ENCODE measurements around the gene HEMK1.

HEMK1 gene

GRCh38 chr3:50534681-50535330 is 34.5 kb upstream of the HEMK1 start:
- DNase-seq (ENCODE audit: low spot score) = no peak
- Mint-ChIP-seq H3K27ac (no peak overlapping the region), H3K27me3 (ENCODE audit: low read depth) (peaks cover 41% of the 10 kb centered on the region), H3K4me1 (ENCODE audit: low read depth) (no peaks in the 10 kb centered on the region), H3K4me3 (no peak overlapping the region), H3K36me3 (ENCODE audit: low read depth) (no peaks in the 10 kb centered on the region), H3K9me3 (no peaks in the 10 kb centered on the region)

- Mint-ChIP-seq H3K27me3 (ENCODE audit: low read depth) (peaks cover 36% of the 10 kb centered on the region), H3K27ac (no peak overlapping the region), H3K4me1 (ENCODE audit: low read depth) (no peaks in the 10 kb centered on the region), H3K4me3 (no peak overlapping the region), H3K9me3 (no peaks in the 10 kb centered on the region), H3K36me3 (ENCODE audit: low read depth) (no peaks in the 10 kb centered on the region)
- DNase-seq (ENCODE audit: low spot score) = no peak
Measured at GRCh38 chr3:50536471-50537180, 32.7 kb upstream of the HEMK1 start.

- Mint-ChIP-seq H3K27ac (no peak overlapping the region), H3K9me3 (no peaks in the 10 kb centered on the region), H3K4me3 (no peak overlapping the region), H3K4me1 (ENCODE audit: low read depth) (no peaks in the 10 kb centered on the region), H3K27me3 (ENCODE audit: low read depth) (peaks cover 31% of the 10 kb centered on the region), H3K36me3 (ENCODE audit: low read depth) (no peaks in the 10 kb centered on the region)
- DNase-seq (ENCODE audit: low spot score) = no peak
Measured at GRCh38 chr3:50537421-50538129, 31.7 kb upstream of the HEMK1 start.

- DNase-seq (ENCODE audit: low spot score) = no peak
- no peaks in the 10 kb centered on the region for H3K4me1 Mint-ChIP-seq (ENCODE audit: low read depth)
- no peak overlapping the region for H3K4me3 Mint-ChIP-seq
- peaks cover 23% of the 10 kb centered on the region for H3K27me3 Mint-ChIP-seq (ENCODE audit: low read depth)
- H3K36me3 Mint-ChIP-seq (ENCODE audit: low read depth) = no peaks in the 10 kb centered on the region
- no peaks in the 10 kb centered on the region for H3K9me3 Mint-ChIP-seq
- H3K27ac Mint-ChIP-seq = no peak overlapping the region
Measured at GRCh38 chr3:50539356-50540286, 29.7 kb upstream of the HEMK1 start.

GRCh38 chr3:50542177-50543034 is 26.9 kb upstream of the HEMK1 start:
- H3K27ac Mint-ChIP-seq = no peak overlapping the region
- H3K4me1 Mint-ChIP-seq (ENCODE audit: low read depth) = no peaks in the 10 kb centered on the region
- H3K4me3 Mint-ChIP-seq = no peak overlapping the region
- H3K9me3 Mint-ChIP-seq = no peaks in the 10 kb centered on the region
- H3K27me3 Mint-ChIP-seq (ENCODE audit: low read depth) = peaks cover 17% of the 10 kb centered on the region
- H3K36me3 Mint-ChIP-seq (ENCODE audit: low read depth) = no peaks in the 10 kb centered on the region
- DNase-seq (ENCODE audit: low spot score) = peak; percentile 29

GRCh38 chr3:50545781-50546180 is 23.5 kb upstream of the HEMK1 start:
- Mint-ChIP-seq H3K36me3 (ENCODE audit: low read depth) (no peaks in the 10 kb centered on the region), H3K27ac (no peak overlapping the region), H3K4me3 (no peak overlapping the region)

GRCh38 chr3:50549226-50549625 is 20.1 kb upstream of the HEMK1 start:
- no peaks in the 10 kb centered on the region for H3K27me3 Mint-ChIP-seq (ENCODE audit: low read depth)
- DNase-seq (ENCODE audit: low spot score) = no peak
- no peaks in the 10 kb centered on the region for H3K36me3 Mint-ChIP-seq (ENCODE audit: low read depth)
- no peak overlapping the region for H3K27ac Mint-ChIP-seq
- H3K9me3 Mint-ChIP-seq = no peaks in the 10 kb centered on the region
- no peaks in the 10 kb centered on the region for H3K4me1 Mint-ChIP-seq (ENCODE audit: low read depth)
- H3K4me3 Mint-ChIP-seq = no peak overlapping the region

More at GRCh38 chr3:50545781-50546180, 23.5 kb upstream of the HEMK1 start:
- DNase-seq (ENCODE audit: low spot score) = no peak
- H3K9me3 Mint-ChIP-seq = no peaks in the 10 kb centered on the region
- H3K27me3 Mint-ChIP-seq (ENCODE audit: low read depth) = peaks cover 5% of the 10 kb centered on the region
- H3K4me1 Mint-ChIP-seq (ENCODE audit: low read depth) = no peaks in the 10 kb centered on the region

- Mint-ChIP-seq H3K27ac (no peak overlapping the region), H3K36me3 (ENCODE audit: low read depth) (no peaks in the 10 kb centered on the region), H3K4me3 (no peak overlapping the region), H3K9me3 (no peaks in the 10 kb centered on the region), H3K4me1 (ENCODE audit: low read depth) (peaks cover 4% of the 10 kb centered on the region), H3K27me3 (ENCODE audit: low read depth) (no peaks in the 10 kb centered on the region)
- peak; percentile 25 for DNase-seq (ENCODE audit: low spot score)
Measured at GRCh38 chr3:50550079-50550736, 19.1 kb upstream of the HEMK1 start.

- no peaks in the 10 kb centered on the region for H3K27me3 Mint-ChIP-seq (ENCODE audit: low read depth)
- H3K36me3 Mint-ChIP-seq (ENCODE audit: low read depth) = no peaks in the 10 kb centered on the region
- no peak overlapping the region for H3K27ac Mint-ChIP-seq
Measured at GRCh38 chr3:50551054-50551659, 18.2 kb upstream of the HEMK1 start.

GRCh38 chr3:50551681-50552435 is 17.5 kb upstream of the HEMK1 start:
- DNase-seq (ENCODE audit: low spot score) = no peak
- Mint-ChIP-seq H3K4me1 (ENCODE audit: low read depth) (peaks cover 9% of the 10 kb centered on the region), H3K36me3 (ENCODE audit: low read depth) (no peaks in the 10 kb centered on the region), H3K27me3 (ENCODE audit: low read depth) (no peaks in the 10 kb centered on the region), H3K27ac (no peak overlapping the region), H3K4me3 (no peak overlapping the region), H3K9me3 (no peaks in the 10 kb centered on the region)

More at GRCh38 chr3:50551054-50551659, 18.2 kb upstream of the HEMK1 start:
- Mint-ChIP-seq H3K4me1 (ENCODE audit: low read depth) (peaks cover 9% of the 10 kb centered on the region), H3K9me3 (no peaks in the 10 kb centered on the region), H3K4me3 (no peak overlapping the region)
- DNase-seq (ENCODE audit: low spot score) = no peak

- H3K9me3 Mint-ChIP-seq = no peaks in the 10 kb centered on the region
- no peaks in the 10 kb centered on the region for H3K27me3 Mint-ChIP-seq (ENCODE audit: low read depth)
- no peak overlapping the region for H3K4me3 Mint-ChIP-seq
- no peaks in the 10 kb centered on the region for H3K36me3 Mint-ChIP-seq (ENCODE audit: low read depth)
- no peak for DNase-seq (ENCODE audit: low spot score)
- peaks cover 9% of the 10 kb centered on the region for H3K4me1 Mint-ChIP-seq (ENCODE audit: low read depth)
- no peak overlapping the region for H3K27ac Mint-ChIP-seq
Measured at GRCh38 chr3:50552598-50552997, 16.7 kb upstream of the HEMK1 start.

GRCh38 chr3:50554553-50554952 is 14.8 kb upstream of the HEMK1 start:
- Mint-ChIP-seq H3K27ac (no peak overlapping the region), H3K9me3 (no peaks in the 10 kb centered on the region), H3K36me3 (ENCODE audit: low read depth) (peaks cover 6% of the 10 kb centered on the region), H3K4me1 (ENCODE audit: low read depth) (peaks cover 9% of the 10 kb centered on the region), H3K27me3 (ENCODE audit: low read depth) (no peaks in the 10 kb centered on the region), H3K4me3 (no peak overlapping the region)
- no peak for DNase-seq (ENCODE audit: low spot score)
